Gastrocnemius medialis (tissue), 4 donors: ENCODE results near the gene RXFP4.

Experiments used
- POLR2A ChIP-seq, 2 donors: fragments of 450-650 bp; IDR thresholded peaks; one replicate each; pipeline ENCODE4 v1.6.1; 2017; ENCODE audit warnings: antibody characterized with exemption in 2 of 2, mild to moderate bottlenecking in 2 of 2, moderate library complexity in 2 of 2
- TF ChIP-seq, protein P1 (sequence below), 5 experiments: fragments of 450-650 bp in 3 of 5; fragments of 200-600 bp in 2 of 5; sonication (generic) in 2 of 5; IDR thresholded peaks in 4 of 5; conservative IDR thresholded peaks in 1 of 5; 1 replicate in 4 of 5; 2 replicates in 1 of 5; pipeline ENCODE4 v1.5.1; 2016 to 2019; ENCODE audit warnings: antibody characterized with exemption in 5 of 5, mild to moderate bottlenecking in 3 of 5, moderate library complexity in 3 of 5

GRCh38 chr1:155951753-155952504 lies 10.5 kb downstream of the RXFP4 start:
- TF ChIP-seq, protein P1, sequence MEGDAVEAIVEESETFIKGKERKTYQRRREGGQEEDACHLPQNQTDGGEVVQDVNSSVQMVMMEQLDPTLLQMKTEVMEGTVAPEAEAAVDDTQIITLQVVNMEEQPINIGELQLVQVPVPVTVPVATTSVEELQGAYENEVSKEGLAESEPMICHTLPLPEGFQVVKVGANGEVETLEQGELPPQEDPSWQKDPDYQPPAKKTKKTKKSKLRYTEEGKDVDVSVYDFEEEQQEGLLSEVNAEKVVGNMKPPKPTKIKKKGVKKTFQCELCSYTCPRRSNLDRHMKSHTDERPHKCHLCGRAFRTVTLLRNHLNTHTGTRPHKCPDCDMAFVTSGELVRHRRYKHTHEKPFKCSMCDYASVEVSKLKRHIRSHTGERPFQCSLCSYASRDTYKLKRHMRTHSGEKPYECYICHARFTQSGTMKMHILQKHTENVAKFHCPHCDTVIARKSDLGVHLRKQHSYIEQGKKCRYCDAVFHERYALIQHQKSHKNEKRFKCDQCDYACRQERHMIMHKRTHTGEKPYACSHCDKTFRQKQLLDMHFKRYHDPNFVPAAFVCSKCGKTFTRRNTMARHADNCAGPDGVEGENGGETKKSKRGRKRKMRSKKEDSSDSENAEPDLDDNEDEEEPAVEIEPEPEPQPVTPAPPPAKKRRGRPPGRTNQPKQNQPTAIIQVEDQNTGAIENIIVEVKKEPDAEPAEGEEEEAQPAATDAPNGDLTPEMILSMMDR (IDR thresholded peaks at IDR 0.05 in 4 of 5, conservative IDR thresholded peaks at IDR 0.05 in 1 of 5), result no peak
- TF ChIP-seq POLR2A (IDR thresholded peaks at IDR 0.05), result no peak
